Activated CD4-positive, CD25-positive, alpha-beta regulatory T cell treated with anti-CD3 and anti-CD28 coated beads, Interleukin-2, amount 50 U/mL, for 72 hours (primary cell): ENCODE measurements around the gene IKZF1.
A peak's percentile ranks its signal among the peaks of the same experiment; 100 is the strongest.

Experiments
- DNase-seq: peaks from one replicate; pipeline ENCODE4 v3.0.0; 2021

Gene IKZF1

DNA sequence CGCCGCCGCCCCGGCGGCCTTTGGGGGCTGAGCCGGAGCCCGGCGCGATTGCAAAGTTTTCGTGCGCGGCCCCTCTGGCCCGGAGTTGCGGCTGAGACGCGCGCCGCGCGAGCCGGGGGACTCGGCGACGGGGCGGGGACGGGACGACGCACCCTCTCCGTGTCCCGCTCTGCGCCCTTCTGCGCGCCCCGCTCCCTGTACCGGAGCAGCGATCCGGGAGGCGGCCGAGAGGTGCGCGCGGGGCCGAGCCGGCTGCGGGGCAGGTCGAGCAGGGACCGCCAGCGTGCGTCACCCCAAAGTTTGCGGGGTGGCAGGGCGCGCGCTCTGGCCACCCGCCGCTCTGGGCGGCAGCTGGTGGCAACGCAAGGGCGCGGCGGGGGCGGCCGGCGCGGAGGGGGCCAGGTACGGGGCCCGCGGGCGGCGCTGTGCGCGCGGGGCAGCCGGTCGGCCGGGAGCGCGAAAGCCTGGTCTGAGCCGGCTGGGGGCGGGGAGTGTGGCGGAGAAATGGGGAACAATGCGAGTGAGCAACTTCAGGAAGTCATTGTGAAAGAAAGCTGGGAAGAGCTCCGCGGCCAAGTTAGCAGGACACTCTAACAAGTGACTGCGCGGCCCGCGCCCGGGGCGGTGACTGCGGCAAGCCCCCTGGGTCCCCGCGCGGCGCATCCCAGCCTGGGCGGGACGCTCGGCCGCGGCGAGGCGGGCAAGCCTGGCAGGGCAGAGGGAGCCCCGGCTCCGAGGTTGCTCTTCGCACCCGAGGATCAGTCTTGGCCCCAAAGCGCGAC is at the start of gene IKZF1:
Gene IKZF1 (plus strand): TSS at position 588 of the 782 bp plus-strand sequence. CDS start 14,346 bp downstream, outside the sequence.
- DNase-seq, result peak; percentile 72

DNA sequence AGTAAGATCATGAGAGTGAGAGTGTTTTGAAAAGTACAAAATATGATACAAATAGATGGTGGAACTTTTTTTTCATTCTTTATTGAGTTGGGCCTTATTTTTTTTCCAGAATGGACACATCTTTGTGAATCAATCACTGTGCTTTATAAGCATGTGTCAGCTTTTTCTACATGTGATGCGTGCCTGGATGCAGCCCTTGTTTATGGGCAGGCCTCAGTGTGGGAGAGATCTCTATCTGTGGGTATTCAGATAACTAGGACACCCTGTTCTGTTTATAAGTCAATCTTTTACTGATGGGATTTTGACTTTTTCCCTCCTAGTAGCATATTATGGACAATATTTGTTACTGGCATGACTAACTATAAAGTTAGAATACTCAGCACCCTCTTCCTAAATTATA is 42.9 kb upstream of the IKZF1 start:
- no peak for DNase-seq

DNA sequence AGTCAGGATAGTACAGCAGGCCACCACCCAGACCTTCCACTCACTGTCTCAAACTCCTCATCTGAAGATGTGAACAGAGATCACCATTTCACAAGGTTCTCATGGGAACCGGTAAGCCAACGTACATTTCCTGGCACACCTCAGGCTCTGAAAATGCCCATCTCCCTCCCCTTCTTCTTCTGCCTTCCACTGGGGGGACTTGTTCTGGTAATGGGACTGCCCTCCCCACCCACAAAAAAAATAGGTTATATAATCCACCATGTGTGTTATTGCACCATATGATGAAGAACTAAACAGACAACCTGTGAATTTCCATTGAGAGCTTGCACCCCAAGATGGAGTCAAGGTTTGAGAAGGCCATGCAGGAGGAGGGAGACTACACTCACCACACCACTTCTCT is 42.1 kb upstream of the IKZF1 start:
- no peak for DNase-seq

DNA sequence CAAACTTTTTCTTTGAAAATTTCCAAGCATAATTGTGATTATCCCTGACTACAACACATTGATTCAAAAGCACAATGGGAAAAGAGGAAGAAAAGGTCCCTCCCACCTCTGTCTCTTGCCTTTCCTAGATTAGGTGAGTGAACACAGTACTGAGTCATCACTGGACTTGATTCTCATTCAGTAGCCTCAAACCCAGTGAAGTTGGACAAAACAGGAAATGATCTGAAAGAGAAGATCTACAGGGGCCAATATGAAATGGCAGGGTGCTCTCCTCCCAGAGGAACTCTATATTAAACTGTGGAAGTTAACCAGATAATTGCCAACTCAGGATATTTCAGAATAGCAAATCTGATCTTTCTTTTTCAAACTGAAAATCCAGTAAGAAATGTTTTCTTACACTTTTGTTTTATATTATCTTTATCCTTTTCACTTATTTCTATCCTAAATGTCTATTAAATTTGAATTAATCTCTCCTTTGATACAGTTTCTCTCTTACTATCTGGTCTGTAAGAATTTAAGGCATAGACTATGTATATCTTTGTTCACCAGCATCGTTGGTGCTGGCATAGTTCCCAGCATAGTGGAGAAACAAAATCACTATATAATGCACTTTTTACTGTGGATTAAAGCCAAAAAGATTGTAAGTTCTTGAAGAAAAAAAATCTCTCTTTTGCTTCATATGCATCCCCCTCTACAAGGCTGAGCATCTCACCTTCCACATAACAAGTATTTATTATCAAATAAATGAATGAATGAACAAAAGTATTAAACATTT is 41.4 kb upstream of the IKZF1 start:
- DNase-seq, result no peak

DNA sequence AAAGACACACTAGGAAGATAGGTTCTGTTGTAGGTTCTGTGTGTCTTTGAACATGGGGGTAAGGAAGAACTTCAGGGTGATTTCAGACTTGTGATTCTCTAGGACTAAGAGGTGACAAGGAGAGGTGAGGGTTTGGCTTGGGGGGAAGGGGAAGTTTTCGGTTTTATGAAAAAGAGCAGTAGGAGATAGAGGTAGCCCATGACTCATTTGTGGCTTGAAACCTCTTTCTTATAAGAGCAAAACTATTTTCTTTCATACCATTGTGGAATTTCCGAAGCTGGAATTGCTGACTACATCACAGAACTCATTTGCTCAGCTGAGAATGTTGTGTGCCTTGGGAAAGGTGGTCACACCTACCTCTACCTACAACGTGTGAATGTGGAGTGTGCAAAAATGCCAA is 39.6 kb upstream of the IKZF1 start:
- DNase-seq, result no peak

GRCh38 chr7:50265968-50266634 is 38.4 kb upstream of the IKZF1 start:
- DNase-seq, result no peak

- peak; percentile 69 for DNase-seq
Observed at GRCh38 chr7:50266635-50267386, 37.7 kb upstream of the IKZF1 start.

- DNase-seq, result no peak
Observed at GRCh38 chr7:50267525-50268041, 36.9 kb upstream of the IKZF1 start.

DNA sequence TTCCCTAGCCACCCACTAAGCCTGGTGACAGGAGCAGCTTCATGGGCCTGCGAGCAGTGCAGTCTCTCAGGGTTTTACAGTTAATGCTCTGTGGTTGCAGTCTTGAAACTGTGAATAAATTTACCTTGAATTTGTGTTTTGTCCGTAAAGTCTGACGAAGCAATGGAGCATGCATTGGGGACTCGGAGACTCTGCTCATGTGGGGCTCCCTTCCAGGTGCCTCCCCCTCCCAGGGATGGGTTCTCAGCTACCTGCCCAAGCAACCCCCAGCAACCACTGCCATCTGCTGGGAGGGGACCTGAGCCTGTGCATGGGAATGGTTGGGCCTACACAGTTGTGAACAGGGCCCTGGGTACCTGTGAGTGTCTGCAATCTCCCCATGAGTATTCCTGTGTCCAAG is 36.3 kb upstream of the IKZF1 start:
- DNase-seq, result no peak

- DNase-seq, result no peak
Observed at GRCh38 chr7:50268990-50269389, 35.5 kb upstream of the IKZF1 start.

DNA sequence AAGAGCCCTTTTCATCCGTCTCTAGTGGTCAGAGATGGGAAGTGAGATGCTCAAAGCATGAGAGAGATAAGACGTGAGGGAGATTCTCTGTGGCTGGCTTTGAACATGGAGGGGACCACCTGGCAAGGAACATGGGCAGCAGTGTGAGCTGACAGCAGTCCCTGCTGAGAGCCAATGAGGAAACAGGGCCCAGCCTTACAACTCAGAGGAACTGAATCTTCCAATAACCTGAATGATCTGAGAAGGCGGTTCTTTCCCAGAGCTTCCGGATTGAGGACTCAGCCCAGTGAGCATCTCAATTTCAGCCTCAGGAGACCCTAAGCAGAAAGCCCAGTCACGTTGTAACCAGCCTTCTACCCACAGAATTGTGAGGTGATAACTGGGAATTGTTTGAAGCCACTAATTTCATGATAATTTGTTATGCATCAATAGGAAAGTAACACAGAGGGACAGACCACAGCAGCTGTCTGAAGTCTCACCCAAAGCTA is 33.9 kb upstream of the IKZF1 start:
- DNase-seq, result no peak

DNA sequence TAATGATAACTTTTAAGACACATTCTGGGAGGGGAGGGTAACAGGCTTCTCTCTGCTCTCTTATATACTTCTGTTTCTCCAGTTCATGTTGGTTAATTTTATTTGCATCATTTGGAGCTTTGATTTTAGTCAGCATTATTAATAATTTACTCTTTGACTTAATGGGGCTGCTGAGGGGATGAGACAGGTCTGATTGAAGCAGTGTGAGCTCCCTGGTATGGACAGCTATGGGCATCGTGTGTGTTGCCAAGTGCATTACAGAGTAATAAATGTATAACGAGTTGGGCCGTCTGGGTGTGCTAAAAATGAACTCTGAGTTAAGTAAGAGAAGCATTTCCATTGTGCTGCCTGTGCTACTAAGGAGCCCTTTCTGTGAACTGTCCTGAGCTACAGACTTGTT is 31.7 kb upstream of the IKZF1 start:
- DNase-seq, result no peak

GRCh38 chr7:50273301-50273700 is 31.2 kb upstream of the IKZF1 start:
- DNase-seq, result no peak

- no peak for DNase-seq
Observed at GRCh38 chr7:50273870-50274269, 30.6 kb upstream of the IKZF1 start.

- no peak for DNase-seq
Observed at GRCh38 chr7:50274361-50274760, 30.2 kb upstream of the IKZF1 start.

DNA sequence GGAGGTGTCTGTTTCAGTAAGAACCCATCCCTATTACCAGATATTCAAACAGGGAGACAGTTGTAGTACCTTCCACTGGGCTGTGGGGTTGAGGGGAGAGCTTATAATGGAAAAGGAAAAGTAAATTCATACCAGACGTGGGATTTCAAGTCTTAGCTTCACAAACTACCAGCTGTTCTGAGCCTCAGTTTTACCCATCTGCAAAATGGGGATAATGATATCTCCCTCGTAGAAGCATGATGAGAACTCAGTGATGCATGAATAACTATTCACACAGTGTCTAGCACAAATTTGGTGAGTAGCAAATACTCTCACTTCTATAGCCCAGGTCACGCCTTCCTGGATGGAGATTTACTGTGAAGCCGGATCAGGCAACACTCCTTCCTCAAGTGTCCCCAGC is 29.1 kb upstream of the IKZF1 start:
- DNase-seq, result no peak

- no peak for DNase-seq
Observed at GRCh38 chr7:50276483-50276882, 28.0 kb upstream of the IKZF1 start.

DNA sequence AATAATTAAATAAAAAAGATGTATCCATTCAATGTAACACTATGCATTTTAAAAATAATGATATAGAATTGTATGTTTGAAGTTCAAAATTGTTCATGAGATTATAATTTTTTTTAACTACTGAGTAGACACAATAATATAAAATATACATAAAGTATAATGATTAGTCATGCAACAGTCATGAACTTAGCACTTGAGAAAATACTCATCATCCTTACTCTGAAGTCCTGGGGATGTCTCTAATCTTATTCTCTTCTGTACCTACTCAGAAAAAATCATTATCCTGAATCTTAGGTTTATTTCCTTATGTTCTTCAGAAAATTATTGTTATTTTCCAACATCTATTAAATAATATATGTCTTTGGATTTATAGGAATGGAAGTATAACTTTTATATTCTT is 26.4 kb upstream of the IKZF1 start:
- DNase-seq, result no peak

GRCh38 chr7:50281680-50282445 is 22.7 kb upstream of the IKZF1 start:
- DNase-seq, result no peak

DNA sequence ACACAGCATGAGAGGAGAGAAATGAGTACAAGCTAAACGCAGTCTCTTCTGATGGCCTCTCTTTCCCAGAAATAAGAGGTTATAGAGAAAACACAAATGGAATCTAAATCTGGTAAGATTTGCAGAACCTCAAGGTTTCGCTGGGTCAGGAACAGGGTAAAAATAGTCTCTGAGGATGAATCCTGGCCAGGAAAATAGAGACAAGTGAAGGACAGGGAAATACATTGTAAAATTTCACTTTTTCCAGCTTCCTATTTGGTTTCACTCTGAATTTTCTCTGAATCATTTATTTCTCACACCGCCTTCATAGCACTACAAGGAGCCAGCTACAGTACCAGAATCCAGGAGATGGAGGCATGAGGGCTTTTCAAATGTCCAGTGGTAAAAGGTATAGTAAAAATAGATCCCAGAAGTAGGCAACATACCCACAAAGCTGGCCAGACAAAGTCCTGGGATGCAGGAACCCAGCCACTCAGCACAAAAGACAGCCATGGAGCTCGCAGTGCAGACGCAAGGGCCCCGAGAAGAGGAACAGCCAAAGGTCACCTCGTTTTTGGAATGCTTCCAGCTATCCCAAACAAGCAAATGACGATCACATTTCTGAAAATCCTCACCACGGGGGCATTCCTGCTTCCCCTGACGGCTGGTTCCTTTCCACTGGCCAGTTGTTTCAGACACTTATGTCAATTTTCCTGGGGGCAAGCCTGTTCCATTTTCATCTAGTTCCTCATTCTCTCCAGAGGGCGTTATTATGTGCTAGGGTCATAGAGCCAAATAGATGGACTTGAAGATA is 21.5 kb upstream of the IKZF1 start:
- DNase-seq, result no peak

DNA sequence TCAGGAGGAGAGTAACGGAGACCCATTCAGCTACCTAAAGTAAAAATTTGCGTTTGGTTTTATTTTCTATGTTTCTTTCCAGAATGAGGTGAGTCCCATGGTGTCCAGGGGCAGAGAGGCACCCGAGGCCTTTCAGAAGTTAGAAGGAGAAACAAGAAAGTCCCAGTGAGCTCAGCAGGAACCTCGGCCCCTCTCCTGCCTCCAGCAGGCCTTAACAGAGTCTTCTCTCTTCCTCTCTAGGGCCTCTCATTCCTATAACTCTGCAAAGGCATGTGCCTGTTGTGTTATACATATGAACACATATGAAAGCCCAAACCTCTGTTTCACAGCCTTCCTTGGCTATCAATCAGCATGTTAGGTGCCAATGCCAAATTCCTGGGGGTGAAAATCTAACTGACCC is 20.8 kb upstream of the IKZF1 start:
- no peak for DNase-seq
